Naive thymus-derived CD4-positive, alpha-beta T cell (primary cell): Measurements from ENCODE around the gene PTPN1. TPM values are rescaled to one million over a fixed set of nuclear protein-coding genes. Genes with fewer than 3 reads are reported as not detected.
A peak's percentile ranks its signal among the peaks of the same experiment; 100 is the strongest.

ENCODE experiments used
- ATAC-seq: fragments of 150-1000 bp; cut with Tn5 transposase; 2 replicates; pipeline ENCODE4 v1.10.0; 2021; ENCODE audit warnings: mild to moderate bottlenecking, moderate library complexity
- CTCF ChIA-PET: fragments of 350-600 bp; sonication (Branson Sonifier 250); formaldehyde crosslinking; loops from one replicate; lab custom pipeline; 2021; ENCODE audit warnings: antibody characterized with exemption; lab: Charles Lee
- POLR2A ChIA-PET: fragments of 350-600 bp; sonication (Branson Sonifier 250); formaldehyde crosslinking; loops from one replicate; lab custom pipeline; 2021; ENCODE audit warnings: antibody characterized with exemption, inconsistent platforms; lab: Charles Lee
- DNase-seq, 9 donors: peaks; one replicate each; pipeline versions ENCODE4 v3.0.0 to v3.0.0-alpha.2; 2020 to 2022; ENCODE audit warnings: mixed read lengths in 1 of 9
- H3K27ac ChIP-seq: one replicate; pipeline ENCODE4 v1.7.0; 2013; ENCODE audit warnings: mild to moderate bottlenecking, low read depth, low read length, moderate library complexity
- H3K27me3 ChIP-seq, 2 donors: one replicate each; pipeline ENCODE4 v1.7.0; 2013; ENCODE audit warnings: low read length in 2 of 2, mild to moderate bottlenecking in 2 of 2, moderate library complexity in 2 of 2; ENCODE audit not compliant: control insufficient read depth in 2 of 2, insufficient read depth in 2 of 2
- H3K36me3 ChIP-seq, 3 experiments: 1 replicate in 2 of 3; 2 replicates in 1 of 3; pipeline ENCODE4 v1.7.0; 2013; ENCODE audit warnings: low read length in 3 of 3, mild to moderate bottlenecking in 3 of 3, moderate library complexity in 1 of 3; ENCODE audit not compliant: insufficient read depth in 3 of 3, control insufficient read depth in 2 of 3
- H3K4me1 ChIP-seq, 2 donors: one replicate each; pipeline ENCODE4 v1.7.0; 2013; ENCODE audit warnings: low read length in 2 of 2, mild to moderate bottlenecking in 2 of 2, moderate library complexity in 1 of 2; ENCODE audit not compliant: control insufficient read depth in 2 of 2, insufficient read depth in 2 of 2
- H3K4me3 ChIP-seq: 2 replicates; pipeline ENCODE4 v1.7.0; 2013; ENCODE audit warnings: mild to moderate bottlenecking, low read length
- H3K9me3 ChIP-seq, 3 experiments: 1 replicate in 2 of 3; 2 replicates in 1 of 3; pipeline ENCODE4 v1.7.0; 2013; ENCODE audit warnings: low read length in 3 of 3; ENCODE audit not compliant: control insufficient read depth in 2 of 3
- H3K27ac Mint-ChIP-seq, 9 donors: one replicate each; pipeline ENCODE4 v1.8.0; 2020 to 2022; ENCODE audit warnings: mixed read lengths in 9 of 9, mild to moderate bottlenecking in 8 of 9, moderate library complexity in 5 of 9, inconsistent platforms in 2 of 9
- H3K27me3 Mint-ChIP-seq, 5 donors: one replicate each; pipeline ENCODE4 v1.8.0; 2021 to 2022; ENCODE audit warnings: mixed read lengths in 5 of 5, mild to moderate bottlenecking in 1 of 5
- H3K36me3 Mint-ChIP-seq, 5 donors: one replicate each; pipeline ENCODE4 v1.8.0; 2020 to 2022; ENCODE audit warnings: mixed read lengths in 5 of 5, mild to moderate bottlenecking in 3 of 5, inconsistent platforms in 1 of 5
- H3K4me1 Mint-ChIP-seq, 7 donors: one replicate each; pipeline ENCODE4 v1.8.0; 2020 to 2022; ENCODE audit warnings: mixed read lengths in 7 of 7, mild to moderate bottlenecking in 3 of 7, inconsistent platforms in 1 of 7
- H3K4me3 Mint-ChIP-seq, 10 donors: one replicate each; pipeline ENCODE4 v1.8.0; 2020 to 2022; ENCODE audit warnings: mild to moderate bottlenecking in 10 of 10, mixed read lengths in 10 of 10, moderate library complexity in 6 of 10, inconsistent platforms in 2 of 10
- H3K9me3 Mint-ChIP-seq, 11 donors: one replicate each; pipeline ENCODE4 v1.8.0; 2020 to 2022; ENCODE audit warnings: mixed read lengths in 11 of 11, mild to moderate bottlenecking in 4 of 11, inconsistent platforms in 1 of 11, moderate library complexity in 1 of 11
- intact Hi-C, 2 donors: fragments of 100-400 bp; cut with micrococcal nuclease; formaldehyde crosslinking; loops; one replicate each; pipeline ENCODE4 v1.15.1; 2023
- polyA plus RNA-seq, 2 donors: library from polyadenylated mRNA; unstranded; fragments of 300-500 nt; fragmentation: Illumina TruSeq; gene quantifications; one replicate each; pipeline ENCODE4 v1.2.3, GENCODE V29; 2021
- total RNA-seq, 6 experiments: library from RNA in 5 of 6; stranded (reverse) in 5 of 6; gene quantifications; 1 replicate in 5 of 6; 2 replicates in 1 of 6; pipeline ENCODE4 v1.2.3 and lab custom pipeline; 2021 to 2026

Gene PTPN1
- total and polyA plus RNA-seq, 7 experiments from 2014 or later, result 30.4 to 80.5 (median 59.7) TPM

DNA sequence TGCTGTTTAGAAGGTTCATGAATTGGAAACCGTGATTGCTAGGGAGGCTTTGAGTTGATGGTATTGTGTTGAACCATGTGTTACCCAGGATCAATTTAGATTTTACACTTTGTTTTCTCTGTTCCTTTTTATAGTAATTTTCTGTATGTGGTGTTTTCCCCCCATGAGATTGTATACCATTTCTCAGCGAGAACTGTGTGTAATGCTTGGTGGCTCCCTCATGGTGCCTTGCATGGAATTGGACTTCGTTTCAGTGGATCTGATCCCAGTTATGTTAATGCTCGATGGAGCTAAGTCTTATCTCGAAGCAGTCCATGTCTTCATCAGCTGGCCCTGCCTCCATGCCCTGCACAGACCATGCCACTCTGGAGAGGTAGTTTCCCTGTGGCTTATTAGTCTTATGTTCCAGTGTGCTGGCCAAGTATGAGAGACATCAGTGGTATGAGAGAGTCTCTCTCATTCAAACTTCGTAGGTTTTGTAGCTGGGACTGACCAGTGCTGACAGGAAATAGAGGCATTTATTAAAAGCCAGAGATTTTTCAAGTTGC is 18.7 kb downstream of the PTPN1 start:
- intact Hi-C loops, result loop anchor here in 1 of 2 donors (2.0 kb wide), 1 partner anchor 14 kb away; no protein-coding TSS in a partner anchor
- ChIA-PET POLR2A (interaction anchor here (2.2 kb wide), 1 partner anchor 17 kb away, joined by 14 read pairs; no protein-coding TSS in a partner anchor), CTCF (no interaction called here)
- H3K36me3 ChIP-seq, result no peaks in the 10 kb centered on the region
- no peak for ATAC-seq
- peaks cover 29 to 49% (median 36%) of the 10 kb centered on the region in 7 donors for H3K4me1 Mint-ChIP-seq
- peak overlapping the region in 8 of 10 donors; percentile 0 to 61 (median 24) for H3K4me3 Mint-ChIP-seq
- H3K27ac ChIP-seq, result no peak overlapping the region
- no peaks in the 10 kb centered on the region for H3K27me3 ChIP-seq
- DNase-seq, result no peak
- H3K27me3 Mint-ChIP-seq, result no peaks in the 10 kb centered on the region
- H3K4me1 ChIP-seq, result peaks cover 29 to 37% of the 10 kb centered on the region in 2 donors
- H3K9me3 ChIP-seq, result no peaks in the 10 kb centered on the region
- peak overlapping the region in 2 of 9 donors; percentile 53 to 68 for H3K27ac Mint-ChIP-seq
- no peaks in the 10 kb centered on the region for H3K9me3 Mint-ChIP-seq
- H3K36me3 Mint-ChIP-seq, result peaks cover 0 to 14% (median 0%) of the 10 kb centered on the region in 5 donors
- H3K4me3 ChIP-seq, result no peak overlapping the region

DNA sequence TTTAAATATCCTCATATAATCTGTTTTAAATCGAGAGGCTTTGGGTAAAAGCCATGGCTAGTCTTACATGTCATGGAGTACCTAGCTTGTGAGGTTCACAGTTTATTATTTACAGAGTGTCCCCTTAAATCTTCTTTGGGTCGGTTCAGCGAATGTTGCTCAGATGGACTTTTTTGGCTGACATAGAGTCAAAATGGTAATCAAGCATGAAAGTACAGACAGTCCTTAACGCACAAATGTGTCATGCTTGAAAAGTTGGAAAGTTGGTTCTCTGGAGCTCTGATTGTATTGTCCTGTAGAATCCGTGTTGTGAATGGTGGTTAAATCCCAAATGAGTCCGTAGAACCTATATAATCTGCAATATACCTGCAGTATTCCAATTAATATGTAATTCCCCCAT is 22.0 kb downstream of the PTPN1 start:
- CTCF ChIA-PET, result interaction anchor here (1.1 kb wide), 1 partner anchor 18 kb away, joined by 3 read pairs; no protein-coding TSS in a partner anchor
- no peaks in the 10 kb centered on the region for H3K27me3 Mint-ChIP-seq
- H3K9me3 Mint-ChIP-seq, result no peaks in the 10 kb centered on the region
- Histone ChIP-seq H3K9me3 (no peaks in the 10 kb centered on the region), H3K4me1 (peaks cover 14 to 28% of the 10 kb centered on the region in 2 donors), H3K27me3 (no peaks in the 10 kb centered on the region), H3K36me3 (no peaks in the 10 kb centered on the region), H3K27ac (no peak overlapping the region), H3K4me3 (no peak overlapping the region)
- peaks cover 0 to 25% (median 4%) of the 10 kb centered on the region in 5 donors for H3K36me3 Mint-ChIP-seq
- H3K4me1 Mint-ChIP-seq, result peaks cover 40 to 71% (median 62%) of the 10 kb centered on the region in 7 donors
- intact Hi-C loops, result loop anchor here in 1 of 2 donors (2.0 kb wide), 2 partner anchors 13 to 15 kb away; no protein-coding TSS in a partner anchor
- no peak for DNase-seq
- POLR2A ChIA-PET, result interaction anchor here (0.6 to 0.9 kb wide), 2 partner anchors 10 to 541 kb away, joined by 5 read pairs; no protein-coding TSS in a partner anchor
- no peak for ATAC-seq
- peak overlapping the region in 3 of 10 donors; percentile 16 to 49 (median 35) for H3K4me3 Mint-ChIP-seq
- peak overlapping the region in 1 of 9 donors; percentile 59 for H3K27ac Mint-ChIP-seq

GRCh38 chr20:50533061-50533460 is 22.9 kb downstream of the PTPN1 start:
- H3K4me3 Mint-ChIP-seq, result peak overlapping the region in 2 of 10 donors; percentile 4 to 11
- H3K4me1 Mint-ChIP-seq, result peaks cover 47 to 80% (median 70%) of the 10 kb centered on the region in 7 donors
- H3K9me3 Mint-ChIP-seq, result no peaks in the 10 kb centered on the region
- Histone ChIP-seq H3K36me3 (no peaks in the 10 kb centered on the region), H3K4me3 (no peak overlapping the region), H3K27me3 (no peaks in the 10 kb centered on the region), H3K9me3 (no peaks in the 10 kb centered on the region), H3K4me1 (peaks cover 14 to 24% of the 10 kb centered on the region in 2 donors), H3K27ac (no peak overlapping the region)
- CTCF ChIA-PET, result interaction anchor here (1.1 kb wide), 1 partner anchor 17 kb away, joined by 3 read pairs; no protein-coding TSS in a partner anchor
- peaks cover 0 to 31% (median 6%) of the 10 kb centered on the region in 5 donors for H3K36me3 Mint-ChIP-seq
- peak overlapping the region in 1 of 9 donors; percentile 32 for H3K27ac Mint-ChIP-seq
- no peaks in the 10 kb centered on the region for H3K27me3 Mint-ChIP-seq
- no peak for DNase-seq
- POLR2A ChIA-PET, result interaction anchor here (1.2 kb wide), 1 partner anchor 16 kb away, joined by 3 read pairs; no protein-coding TSS in a partner anchor
- intact Hi-C loops, result loop anchor here in 1 of 2 donors (2.0 kb wide), 2 partner anchors 14 kb away; no protein-coding TSS in a partner anchor
- ATAC-seq, result no peak

GRCh38 chr20:50533464-50533863 is 23.3 kb downstream of the PTPN1 start:
- H3K27ac ChIP-seq, result no peak overlapping the region
- ATAC-seq, result no peak
- peak overlapping the region in 2 of 10 donors; percentile 4 to 11 for H3K4me3 Mint-ChIP-seq
- ChIA-PET POLR2A (interaction anchor here (0.9 to 1.2 kb wide), 2 partner anchors 10 to 16 kb away, joined by 3 read pairs; no protein-coding TSS in a partner anchor), CTCF (interaction anchor here (0.9 kb wide), 1 partner anchor 21 kb away, joined by 3 read pairs; no protein-coding TSS in a partner anchor)
- no peaks in the 10 kb centered on the region for H3K9me3 ChIP-seq
- peaks cover 0 to 34% (median 10%) of the 10 kb centered on the region in 5 donors for H3K36me3 Mint-ChIP-seq
- no peak overlapping the region for H3K4me3 ChIP-seq
- H3K27ac Mint-ChIP-seq, result peak overlapping the region in 3 of 9 donors; percentile 12 to 54 (median 32)
- H3K4me1 ChIP-seq, result peaks cover 14 to 23% of the 10 kb centered on the region in 2 donors
- intact Hi-C loops, result loop anchor here in 1 of 2 donors (2.0 kb wide), 2 partner anchors 13 to 15 kb away; no protein-coding TSS in a partner anchor
- H3K36me3 ChIP-seq, result no peaks in the 10 kb centered on the region
- H3K27me3 ChIP-seq, result no peaks in the 10 kb centered on the region
- no peaks in the 10 kb centered on the region for H3K27me3 Mint-ChIP-seq
- H3K9me3 Mint-ChIP-seq, result no peaks in the 10 kb centered on the region
- peaks cover 51 to 83% (median 74%) of the 10 kb centered on the region in 7 donors for H3K4me1 Mint-ChIP-seq
- DNase-seq, result no peak

GRCh38 chr20:50534567-50534966 is 24.4 kb downstream of the PTPN1 start:
- Histone ChIP-seq H3K4me1 (peaks cover 8 to 18% of the 10 kb centered on the region in 2 donors), H3K27ac (no peak overlapping the region), H3K36me3 (no peaks in the 10 kb centered on the region), H3K27me3 (no peaks in the 10 kb centered on the region), H3K9me3 (no peaks in the 10 kb centered on the region), H3K4me3 (no peak overlapping the region)
- Mint-ChIP-seq H3K9me3 (no peaks in the 10 kb centered on the region), H3K27me3 (no peaks in the 10 kb centered on the region), H3K36me3 (peaks cover 0 to 30% (median 11%) of the 10 kb centered on the region in 5 donors), H3K4me1 (peaks cover 43 to 84% (median 78%) of the 10 kb centered on the region in 7 donors), H3K4me3 (peak overlapping the region in 2 of 10 donors; percentile 20 to 28), H3K27ac (peak overlapping the region in 3 of 9 donors; percentile 32 to 56 (median 42))
- POLR2A ChIA-PET, result interaction anchor here (0.9 kb wide), 1 partner anchor 11 kb away, joined by 3 read pairs; no protein-coding TSS in a partner anchor
- ATAC-seq (no peak), DNase-seq (no peak)
- intact Hi-C loops, result no loop called here
- CTCF ChIA-PET, result interaction anchor here (0.9 kb wide), 1 partner anchor 22 kb away, joined by 3 read pairs; no protein-coding TSS in a partner anchor

DNA sequence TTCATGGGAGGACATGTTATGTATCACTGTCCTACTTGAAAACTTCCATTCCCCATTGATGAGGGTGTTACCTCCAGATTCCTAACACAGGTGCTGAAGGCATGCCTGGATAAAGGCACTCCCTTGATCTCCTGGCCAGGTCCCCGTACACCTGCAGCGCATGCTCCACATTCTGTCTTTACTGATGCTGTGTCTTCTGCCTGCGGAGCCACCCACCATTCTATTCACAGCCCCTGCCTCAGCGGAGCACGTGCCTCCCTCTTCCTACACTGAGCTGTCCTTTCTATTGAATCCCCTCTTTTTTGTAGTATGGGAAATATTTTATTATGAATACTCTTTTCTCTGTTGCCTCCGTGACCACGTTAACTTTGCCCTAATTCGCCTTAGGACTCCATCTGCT is 25.0 kb downstream of the PTPN1 start:
- CTCF ChIA-PET, result no interaction called here
- Histone ChIP-seq H3K4me3 (no peak overlapping the region), H3K4me1 (peaks cover 8 to 18% of the 10 kb centered on the region in 2 donors), H3K9me3 (no peaks in the 10 kb centered on the region), H3K27me3 (no peaks in the 10 kb centered on the region), H3K36me3 (no peaks in the 10 kb centered on the region), H3K27ac (no peak overlapping the region)
- H3K4me1 Mint-ChIP-seq, result peaks cover 44 to 89% (median 80%) of the 10 kb centered on the region in 7 donors
- no peaks in the 10 kb centered on the region for H3K27me3 Mint-ChIP-seq
- peak overlapping the region in 6 of 10 donors; percentile 3 to 37 (median 20) for H3K4me3 Mint-ChIP-seq
- POLR2A ChIA-PET, result interaction anchor here (0.7 to 1.2 kb wide), 2 partner anchors 11 to 16 kb away, joined by 3 read pairs; no protein-coding TSS in a partner anchor
- no peaks in the 10 kb centered on the region for H3K9me3 Mint-ChIP-seq
- ATAC-seq, result no peak
- H3K27ac Mint-ChIP-seq, result peak overlapping the region in 5 of 9 donors; percentile 7 to 58 (median 32)
- no peak for DNase-seq
- H3K36me3 Mint-ChIP-seq, result peaks cover 0 to 32% (median 14%) of the 10 kb centered on the region in 5 donors
- intact Hi-C loops, result no loop called here
